PFSK-1 (cell line): Measurements from ENCODE around the gene HACD3.

ENCODE experiments used
- FOXP2 ChIP-seq: optimal IDR thresholded peaks from 2 replicates; pipeline ENCODE3; 2011; ENCODE audit warnings: borderline replicate concordance, control low read depth, inconsistent platforms; ENCODE audit not compliant: insufficient read depth; ENCODE audit errors: extremely low read length, extremely low read depth
- POLR2AphosphoS5 ChIP-seq: IDR thresholded peaks from 2 replicates; pipeline ENCODE4 v1.6.1; 2012; ENCODE audit warnings: low read depth, mild to moderate bottlenecking, control low read depth, low read length, moderate library complexity
- REST ChIP-seq, 2 experiments: IDR thresholded peaks; 2 replicates each; pipeline versions ENCODE4 v1.6.1 to v1.8.0; 2011 to 2012; ENCODE audit warnings: low read depth in 2 of 2, low read length in 2 of 2, control low read depth in 1 of 2, inconsistent platforms in 1 of 2, mild to moderate bottlenecking in 1 of 2, moderate library complexity in 1 of 2; ENCODE audit not compliant: insufficient read depth in 1 of 2
- SIN3A ChIP-seq: IDR thresholded peaks from 2 replicates; pipeline ENCODE4 v1.6.1; 2012; ENCODE audit warnings: mild to moderate bottlenecking, low read length, moderate library complexity, borderline replicate concordance; ENCODE audit not compliant: insufficient read depth
- TAF1 ChIP-seq: IDR thresholded peaks from 2 replicates; pipeline ENCODE4 v1.6.1; 2012; ENCODE audit warnings: low read length, control low read depth, borderline replicate concordance; ENCODE audit not compliant: insufficient read depth

Gene HACD3

DNA sequence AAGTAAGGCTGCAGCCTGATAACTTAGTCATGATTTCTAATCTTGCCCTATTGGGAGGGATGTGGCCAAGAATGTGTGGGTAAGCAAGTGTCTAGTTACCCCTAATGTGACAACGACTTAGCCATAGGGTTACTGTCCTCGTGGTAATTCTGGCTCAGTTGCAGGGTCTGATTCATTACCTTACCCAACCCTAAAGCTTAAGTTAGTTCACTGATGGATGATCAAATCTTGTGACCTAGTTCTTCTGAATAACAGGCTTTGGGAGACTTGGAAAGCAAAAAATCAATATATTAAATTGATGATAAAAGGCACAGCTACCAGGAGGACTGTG is 82.3 kb downstream of the HACD3 start:
- no peak for TF ChIP-seq REST (IDR thresholded peaks at IDR 0.05; ENCODE audit: insufficient read depth in 1 of 2, low read depth in 2 of 2, low read length in 2 of 2)
- TF ChIP-seq SIN3A: no peak
- no peak for TF ChIP-seq POLR2AphosphoS5
- no peak for TF ChIP-seq TAF1
- no peak for TF ChIP-seq FOXP2

DNA sequence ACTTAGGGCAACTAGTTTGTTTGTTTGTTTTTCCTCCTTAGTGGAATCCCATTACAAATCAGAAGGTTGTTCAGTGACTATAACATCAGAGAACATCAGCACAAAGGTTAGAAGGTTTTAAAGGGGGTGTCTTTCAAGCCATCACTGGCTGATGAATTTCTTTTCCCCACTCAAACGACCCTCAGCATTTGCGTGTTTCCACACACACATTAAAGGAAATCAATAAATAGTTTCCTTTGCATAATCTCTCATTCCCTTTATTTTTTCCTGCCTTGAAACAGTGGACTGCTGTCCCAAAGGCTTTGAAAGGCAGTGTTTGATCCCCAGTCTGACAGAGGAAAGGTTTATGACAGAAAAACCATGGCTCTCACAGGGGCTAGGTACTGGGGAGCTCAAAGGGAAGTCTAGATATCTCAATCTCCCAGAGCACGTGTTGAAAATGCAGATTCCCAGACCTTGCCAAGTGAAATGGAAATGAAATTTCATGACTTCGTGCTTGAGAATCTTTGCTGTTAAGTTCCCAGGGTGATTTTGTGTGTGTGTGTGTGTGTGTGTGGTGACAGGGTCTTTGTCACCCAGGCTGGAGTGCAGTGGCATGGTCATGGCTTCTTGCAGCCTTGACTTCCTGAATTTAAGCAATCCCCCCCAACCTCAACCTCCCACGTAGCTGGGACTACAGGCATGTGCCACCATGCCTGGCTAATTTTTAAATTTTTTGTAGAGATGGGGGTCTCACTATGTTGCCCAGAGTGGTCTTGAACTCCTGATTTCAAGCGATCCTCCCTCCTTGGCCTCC is 82.9 kb downstream of the HACD3 start:
- no peak for TF ChIP-seq FOXP2
- TF ChIP-seq REST (IDR thresholded peaks at IDR 0.05; ENCODE audit: insufficient read depth in 1 of 2, low read depth in 2 of 2, low read length in 2 of 2): no peak
- TF ChIP-seq TAF1: no peak
- TF ChIP-seq SIN3A: no peak
- no peak for TF ChIP-seq POLR2AphosphoS5

DNA sequence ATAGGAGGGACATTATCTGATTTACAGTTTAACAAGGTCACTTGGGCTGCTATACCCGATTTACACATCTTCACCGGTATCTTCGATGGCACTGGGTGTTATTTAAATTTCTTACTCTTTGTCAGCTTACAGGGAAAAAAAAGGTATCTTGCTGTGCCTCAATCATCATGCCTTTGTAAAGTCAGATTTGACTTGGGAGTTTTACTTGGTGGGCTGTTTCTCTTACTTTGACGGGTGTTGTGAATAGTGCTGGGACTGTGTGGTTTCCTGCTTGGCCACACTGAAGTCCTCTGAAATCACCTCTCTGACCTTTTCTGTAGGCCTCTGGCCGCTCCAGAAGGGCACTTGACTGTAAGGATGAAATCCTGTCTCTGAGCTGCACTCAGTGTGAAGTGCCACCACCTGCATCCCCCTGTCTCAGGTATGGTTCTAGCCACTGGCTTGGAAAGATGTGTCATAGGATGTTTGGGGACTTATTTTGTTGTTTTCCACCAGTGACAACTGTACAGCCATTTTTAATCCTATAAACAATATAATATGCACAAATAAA is 88.4 kb downstream of the HACD3 start:
- TF ChIP-seq REST (IDR thresholded peaks at IDR 0.05; ENCODE audit: insufficient read depth in 1 of 2, low read depth in 2 of 2, low read length in 2 of 2) (no peak), FOXP2 (no peak), POLR2AphosphoS5 (no peak)

GRCh38 chr15:65619626-65620290 is 89.5 kb downstream of the HACD3 start:
- no peak for TF ChIP-seq FOXP2
- no peak for TF ChIP-seq TAF1
- TF ChIP-seq SIN3A: no peak
- no peak for TF ChIP-seq POLR2AphosphoS5
- no peak for TF ChIP-seq REST (IDR thresholded peaks at IDR 0.05; ENCODE audit: insufficient read depth in 1 of 2, low read depth in 2 of 2, low read length in 2 of 2)
